IMR-90 (cell line): ENCODE measurements around the gene MAP3K15.

Experiments
- BHLHE40 ChIP-seq: fragments of 150-350 bp; IDR thresholded peaks from 2 replicates; pipeline ENCODE4 v1.6.1; 2016; ENCODE audit warnings: mild to moderate bottlenecking, low read depth, low read length
- CEBPB ChIP-seq: IDR thresholded peaks from 2 replicates; pipeline ENCODE4 v1.6.1; 2012; ENCODE audit warnings: low read depth, low read length, improper control_type of control experiment
- CHD1 ChIP-seq: IDR thresholded peaks from 2 replicates; pipeline ENCODE4 v1.6.1; 2012; ENCODE audit warnings: low read depth, low read length, improper control_type of control experiment
- CTCF ChIP-seq: conservative IDR thresholded peaks from 2 replicates; pipeline ENCODE4 v1.5.1; 2012; ENCODE audit warnings: mild to moderate bottlenecking, low read depth, low read length, improper control_type of control experiment
- MAFK ChIP-seq: IDR thresholded peaks from 2 replicates; pipeline ENCODE4 v1.6.1; 2012; ENCODE audit warnings: low read depth, low read length, improper control_type of control experiment
- MAZ ChIP-seq: IDR thresholded peaks from 2 replicates; pipeline ENCODE4 v1.6.1; 2012; ENCODE audit warnings: low read depth, mild to moderate bottlenecking, low read length, improper control_type of control experiment, moderate library complexity, borderline replicate concordance
- MXI1 ChIP-seq: IDR thresholded peaks from 2 replicates; pipeline ENCODE4 v1.6.1; 2012; ENCODE audit warnings: low read depth, mild to moderate bottlenecking, low read length, moderate library complexity, borderline replicate concordance
- POLR2A ChIP-seq: IDR thresholded peaks from 2 replicates; pipeline ENCODE4 v1.6.1; 2012; ENCODE audit warnings: mild to moderate bottlenecking, low read depth, low read length
- RAD21 ChIP-seq: IDR thresholded peaks from 2 replicates; pipeline ENCODE4 v1.6.1; 2012; ENCODE audit warnings: low read length, improper control_type of control experiment
- RCOR1 ChIP-seq: IDR thresholded peaks from 2 replicates; pipeline ENCODE4 v1.6.1; 2012; ENCODE audit warnings: mild to moderate bottlenecking, low read length, improper control_type of control experiment; ENCODE audit not compliant: insufficient replicate concordance
- RFX5 ChIP-seq: IDR thresholded peaks from 2 replicates; pipeline ENCODE4 v1.8.0; 2012; ENCODE audit warnings: low read depth, mild to moderate bottlenecking, low read length, moderate library complexity
- USF2 ChIP-seq: fragments of 150-350 bp; IDR thresholded peaks from 2 replicates; pipeline ENCODE4 v1.6.1; 2017; ENCODE audit warnings: mild to moderate bottlenecking, antibody characterized with exemption, low read length, low read depth

GRCh38 chrX:19410259-19410658 lies 105.0 kb downstream of the MAP3K15 start:
- TF ChIP-seq CTCF (no peak), POLR2A (no peak), RFX5 (no peak), MAFK (no peak), USF2 (no peak), CHD1 (no peak), BHLHE40 (no peak), RCOR1 (no peak), RAD21 (no peak), MXI1 (no peak), CEBPB (no peak), MAZ (no peak)
